ENCODE data around the gene SHISA5.

GRCh38 chr3:48548126-48548525, 44.2 kb upstream of the SHISA5 start:
- no peak for TF ChIP-seq POLR2A (IDR thresholded peaks at IDR 0.05)
- no peak for TF ChIP-seq CTCF (IDR thresholded peaks at IDR 0.05)
- no peak for TF ChIP-seq EP300 (IDR thresholded peaks at IDR 0.05)

Measured in tibial nerve (tissue), 4 donors.